SK-N-DZ (cell line): ENCODE measurements around the gene ACER2.

Experiments used
- DNase-seq: peaks from one replicate; pipeline ENCODE4 v3.0.0-alpha.2; 2015; ENCODE audit warnings: low spot score

ACER2 gene

DNA sequence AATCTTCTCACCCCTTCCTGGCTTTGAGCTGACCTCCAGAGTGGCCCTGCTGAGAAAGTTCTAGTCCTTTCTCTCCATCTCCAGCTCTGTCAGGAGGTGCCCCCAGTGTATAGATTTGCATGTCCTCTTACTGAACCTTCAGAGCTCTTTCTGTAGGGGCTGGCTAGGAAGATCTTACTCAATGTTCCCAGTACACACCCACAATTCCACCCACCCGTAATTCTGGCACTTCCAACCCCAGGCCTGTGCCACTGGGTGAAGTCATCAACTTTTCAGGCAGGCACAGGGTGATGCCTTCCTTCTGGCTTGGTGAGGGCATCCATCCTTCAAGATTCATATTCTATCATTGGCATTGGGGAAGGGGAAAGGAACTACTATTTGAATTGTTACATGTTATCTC lies 75.9 kb downstream of the ACER2 start:
- no peak for DNase-seq

DNA sequence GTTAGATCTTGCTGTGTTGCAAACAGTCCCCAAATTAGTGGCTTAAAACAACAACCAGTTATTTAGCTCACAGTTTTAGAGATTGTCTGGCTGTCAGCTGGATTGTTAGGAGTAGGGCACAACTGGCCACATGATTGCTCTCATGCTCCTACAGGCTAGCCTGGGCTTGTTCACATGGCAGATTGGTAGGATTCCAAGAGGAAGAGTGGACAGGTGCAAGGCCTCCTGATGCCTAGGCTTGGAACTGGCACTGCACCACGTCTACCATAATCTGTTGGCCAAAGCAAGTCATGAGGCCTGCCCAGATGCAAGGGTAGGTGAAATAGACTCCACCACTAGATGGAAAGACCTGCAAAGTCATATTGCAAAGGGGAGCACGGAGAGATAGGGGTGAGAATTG lies 76.4 kb downstream of the ACER2 start:
- no peak for DNase-seq

DNA sequence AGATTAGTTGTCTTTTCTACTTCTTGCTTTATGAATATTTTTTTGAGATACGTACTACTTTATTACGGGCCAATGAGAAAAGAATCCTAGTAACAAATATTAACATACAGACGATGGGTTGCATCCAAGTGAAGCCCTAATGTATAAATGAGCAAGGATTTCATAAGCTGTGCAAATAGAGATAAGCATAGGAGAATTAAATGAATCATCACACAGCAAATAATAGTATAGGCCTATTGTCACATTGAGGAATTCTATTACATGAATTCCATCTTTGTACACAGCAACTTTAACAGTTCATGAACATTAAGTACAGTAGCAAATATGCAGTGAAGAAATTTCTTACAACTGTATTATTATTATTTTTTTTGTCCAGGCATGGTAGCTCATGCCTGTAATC lies 78.0 kb downstream of the ACER2 start:
- DNase-seq, result no peak

DNA sequence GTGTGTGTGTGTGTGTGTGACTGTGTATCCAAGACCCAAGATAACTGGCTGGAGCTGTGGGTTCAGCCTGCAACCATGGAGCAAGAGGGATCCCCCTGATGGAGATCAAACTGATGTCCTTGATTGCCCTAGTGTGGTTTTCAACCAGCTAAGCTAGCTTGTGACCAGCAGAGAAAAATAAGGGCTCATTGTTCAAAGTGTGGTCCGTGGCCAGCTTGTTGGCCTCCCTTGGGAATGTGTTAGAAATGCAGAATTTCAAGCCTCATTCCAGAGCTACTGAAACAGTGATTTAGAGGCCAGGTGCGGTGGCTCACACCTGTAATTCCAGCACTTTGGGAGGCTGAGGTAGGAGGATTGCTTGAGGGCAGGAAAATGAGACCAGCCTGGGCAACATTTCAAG lies 79.9 kb downstream of the ACER2 start:
- no peak for DNase-seq

DNA sequence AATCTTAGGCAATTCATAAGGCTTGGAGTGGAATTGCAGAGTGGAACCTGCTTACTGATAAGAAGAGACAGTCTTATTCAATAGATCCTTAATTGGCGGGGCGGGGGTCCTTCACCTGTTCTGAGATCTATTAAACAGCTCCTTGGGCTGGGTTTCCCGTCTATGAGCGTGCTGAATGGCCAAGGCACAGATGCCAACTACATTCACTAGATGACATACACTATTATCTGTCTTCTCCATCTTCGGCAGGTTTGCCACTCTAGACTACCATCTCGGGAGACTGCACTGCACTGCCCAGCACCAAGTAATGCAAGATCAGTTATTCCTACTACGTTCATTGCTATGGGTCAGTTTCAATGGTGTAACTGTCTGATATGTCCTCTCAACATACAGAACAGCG lies 81.5 kb downstream of the ACER2 start:
- DNase-seq, result no peak

DNA sequence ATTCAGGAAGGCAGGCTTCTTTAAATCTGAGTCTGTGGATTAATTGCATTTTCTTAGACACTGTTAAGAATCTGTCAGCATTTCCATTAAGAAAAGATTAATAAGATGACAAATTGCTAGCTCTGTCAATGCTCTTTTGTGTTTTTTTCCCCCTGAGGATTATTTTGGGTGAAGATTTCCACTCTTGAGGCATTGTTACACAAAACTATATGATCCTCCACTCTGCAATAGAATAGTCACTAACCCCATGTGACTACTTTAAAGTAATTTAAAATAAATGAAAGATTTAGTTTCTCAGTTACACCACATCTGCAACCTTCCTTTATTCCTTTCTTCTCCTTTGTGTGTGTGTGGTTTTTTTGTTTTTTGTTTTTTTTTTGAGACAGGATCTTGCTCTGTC lies 82.0 kb downstream of the ACER2 start:
- no peak for DNase-seq

DNA sequence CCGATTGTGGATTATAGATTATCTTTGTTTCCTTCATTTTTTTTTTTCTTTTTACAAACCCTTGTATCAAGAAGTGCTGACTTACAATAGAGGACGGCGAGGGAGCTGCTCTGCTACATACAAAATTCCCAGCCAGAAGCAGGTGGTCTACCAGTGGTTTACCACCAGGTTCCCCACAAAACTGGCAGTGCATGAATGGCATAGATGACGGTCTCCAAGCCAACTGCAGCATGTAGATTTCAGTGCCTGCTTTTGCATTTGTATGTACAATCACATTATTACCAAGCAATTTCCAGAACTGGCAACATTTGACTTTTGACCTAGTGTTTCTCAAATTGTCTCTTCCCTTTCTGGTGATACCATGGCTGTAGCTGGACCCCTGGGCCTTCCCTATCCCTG lies 84.0 kb downstream of the ACER2 start:
- no peak for DNase-seq

DNA sequence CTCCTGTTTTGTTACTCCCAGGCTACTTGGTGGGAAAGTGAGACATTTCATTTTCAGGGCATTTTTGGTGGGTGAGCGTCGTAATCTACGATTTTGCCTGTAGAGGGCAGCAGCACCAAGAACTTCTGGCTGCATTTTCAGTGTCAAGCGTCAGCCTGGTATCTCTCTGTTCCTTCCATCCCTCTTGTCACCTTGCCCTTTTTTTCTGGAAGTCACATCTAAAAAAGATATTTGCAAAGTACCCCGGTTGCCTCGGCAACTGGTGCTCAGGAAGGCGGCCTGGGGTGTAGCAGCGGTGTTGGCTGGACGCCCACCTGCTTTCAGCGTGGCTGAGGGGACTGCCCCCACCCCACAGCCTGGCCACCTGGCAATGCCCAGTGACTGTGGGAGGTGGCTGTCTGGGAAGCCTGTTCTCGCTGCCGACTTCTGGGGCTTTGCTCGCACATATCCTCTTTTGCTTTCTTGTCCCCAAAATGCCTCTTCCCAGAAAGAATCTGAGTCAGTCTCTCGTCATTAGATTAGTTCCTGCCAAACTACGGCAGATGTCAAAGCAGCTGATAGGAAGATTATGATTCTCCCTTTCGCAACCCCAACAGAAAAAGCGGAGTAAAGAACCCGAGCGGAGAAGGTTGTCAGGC lies 84.5 kb downstream of the ACER2 start:
- peak; percentile 33 for DNase-seq

DNA sequence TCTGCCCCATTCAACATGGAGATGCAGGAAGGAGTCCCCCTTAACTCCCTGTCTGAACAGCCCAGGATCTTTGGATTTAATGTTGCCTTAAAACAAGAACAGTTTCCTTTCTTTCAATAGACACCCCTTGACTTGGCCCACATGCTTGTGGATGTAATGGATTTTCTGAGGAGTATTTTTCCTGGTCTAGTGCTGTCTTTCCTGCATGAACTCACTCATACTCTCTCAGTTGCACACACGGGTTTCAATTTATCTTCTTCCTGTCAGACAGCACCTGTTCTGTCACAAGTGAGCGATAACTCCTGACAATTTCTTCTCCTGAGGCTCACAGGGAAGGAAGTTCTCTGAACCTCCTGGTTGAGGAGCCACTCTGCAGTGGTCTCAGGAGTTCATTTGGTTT lies 85.1 kb downstream of the ACER2 start:
- DNase-seq, result no peak

DNA sequence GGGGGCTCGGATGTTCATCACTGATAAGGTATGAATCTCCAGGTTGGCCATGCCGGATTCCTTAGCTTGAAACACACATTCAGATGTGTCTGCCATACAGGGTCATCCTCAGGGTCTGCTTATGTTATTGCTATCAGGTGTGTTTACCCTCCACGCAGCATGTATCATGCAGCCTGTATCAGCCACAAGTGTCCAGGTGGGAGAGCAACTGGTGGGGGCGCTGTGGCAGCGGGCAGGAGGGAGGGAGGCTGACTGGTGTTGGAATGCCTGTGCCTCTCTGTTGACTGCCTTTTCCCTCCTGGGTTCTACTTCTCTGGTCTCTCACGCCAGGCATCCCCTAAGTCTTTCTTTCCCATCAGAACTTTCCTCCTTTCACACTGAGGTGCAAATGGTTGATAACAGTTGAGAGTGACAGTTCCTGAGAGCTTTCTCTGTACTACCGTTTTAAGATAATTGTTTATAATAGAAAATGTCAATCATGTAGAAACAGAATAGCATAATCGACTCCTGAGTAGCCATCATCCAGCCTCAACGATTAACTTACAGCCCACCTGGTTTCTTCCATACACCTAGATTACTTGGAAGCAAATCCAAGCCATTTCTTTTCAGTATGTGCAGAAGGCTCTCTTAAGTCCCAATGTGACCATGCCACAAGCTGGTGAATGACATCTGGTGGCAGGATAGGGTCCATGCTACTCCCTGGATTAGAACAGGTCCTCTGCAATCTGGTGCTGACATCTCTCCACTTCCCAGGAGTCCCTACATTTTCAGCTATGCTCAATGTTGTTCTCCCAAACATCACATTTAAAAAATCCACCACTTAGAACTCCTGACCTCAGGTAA lies 86.6 kb downstream of the ACER2 start:
- no peak for DNase-seq

DNA sequence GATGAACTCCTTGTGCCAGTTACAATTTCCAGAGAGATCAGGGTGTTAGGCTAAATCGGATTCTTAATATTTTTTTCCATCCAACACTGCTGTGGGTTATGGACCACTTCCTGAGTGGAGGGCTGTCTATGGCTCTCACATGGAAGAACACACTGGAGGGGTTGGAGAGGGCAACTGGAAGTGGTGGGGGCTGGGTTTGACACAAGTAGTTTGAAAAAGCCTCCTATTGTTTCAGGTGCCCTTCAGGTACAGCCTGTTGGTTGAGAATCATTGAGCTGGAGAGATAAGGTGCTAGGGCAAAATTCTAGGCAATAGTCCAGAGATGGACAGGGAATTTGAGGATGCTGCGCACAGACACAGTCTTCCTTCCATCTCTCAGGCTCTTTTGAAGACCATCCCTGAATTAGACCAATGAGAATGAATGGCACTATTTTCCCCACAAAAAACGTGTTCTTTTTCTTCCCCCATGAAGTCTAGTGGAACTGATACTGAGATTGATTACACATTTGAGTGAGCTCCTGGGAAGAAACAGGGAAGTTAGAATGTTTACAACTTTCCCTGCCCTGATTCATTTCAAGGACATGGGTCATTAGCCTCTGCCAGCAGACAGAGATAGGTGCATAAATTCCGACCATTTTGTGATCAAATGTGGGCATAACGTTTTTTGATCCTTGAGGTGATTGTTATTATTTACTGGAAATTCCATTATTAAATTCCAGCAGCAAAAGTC lies 87.7 kb downstream of the ACER2 start:
- DNase-seq, result no peak

DNA sequence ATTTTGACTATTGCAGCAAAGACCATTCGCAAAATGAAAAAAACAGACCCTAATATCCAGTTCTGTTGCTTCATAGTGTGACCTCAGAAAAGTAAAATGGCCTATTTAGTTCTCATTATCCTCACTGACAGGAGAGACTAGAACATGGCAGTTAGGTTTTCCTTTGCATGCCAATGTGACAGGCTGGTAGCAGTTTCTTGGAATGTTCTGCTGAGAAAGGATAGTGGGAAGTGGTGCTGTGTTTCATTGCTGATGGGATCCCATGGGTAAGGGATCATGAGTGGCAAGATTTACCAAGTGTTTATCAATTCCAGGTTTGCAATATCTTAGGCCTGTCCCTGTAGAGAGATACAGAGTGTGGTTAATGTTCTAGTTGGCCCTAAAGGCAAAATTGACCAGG lies 88.5 kb downstream of the ACER2 start:
- DNase-seq, result no peak

DNA sequence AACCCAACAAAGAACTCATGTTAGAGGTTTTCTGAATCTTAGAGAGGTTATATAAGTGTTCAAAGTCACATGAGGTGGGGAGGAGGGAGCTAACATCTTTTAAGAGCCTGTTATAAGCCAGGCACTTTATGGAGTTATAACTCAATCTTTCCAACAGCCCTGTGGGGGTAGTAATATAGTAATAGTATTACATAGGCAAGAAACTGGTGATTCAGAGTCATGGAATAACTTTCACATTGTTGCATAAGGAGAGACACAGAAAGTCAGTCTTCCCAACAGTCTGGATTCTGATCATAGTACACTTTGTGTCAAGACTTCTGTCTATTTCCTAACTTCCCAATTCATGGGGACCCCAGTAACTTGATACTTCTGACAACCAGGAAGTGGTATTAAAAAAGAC lies 89.2 kb downstream of the ACER2 start:
- DNase-seq, result no peak
